A673 (cell line): ENCODE results near the gene BMP5. TPM values are rescaled to one million over a fixed set of nuclear protein-coding genes. Genes with fewer than 3 reads are reported as not detected.

Source experiments
- BruUV-seq: library from RNA; stranded (reverse); fragments of 400-500 nt; replicated peaks from 2 replicates; lab custom pipeline; 2021; lab: Mats Ljungman, UMichigan
- CTCF ChIA-PET: fragments of 300-600 bp; sonication (Branson Sonifier 250); formaldehyde crosslinking; loops from one replicate; lab custom pipeline; 2022; ENCODE audit warnings: antibody characterized with exemption; lab: Charles Lee
- POLR2A ChIA-PET: fragments of 300-600 bp; sonication (Branson Sonifier 250); formaldehyde crosslinking; loops from one replicate; lab custom pipeline; 2022; ENCODE audit warnings: antibody characterized with exemption; ENCODE audit not compliant: low non-redundant PET; lab: Charles Lee
- DNase-seq: peaks from one replicate; pipeline ENCODE4 v3.0.0-alpha.2; 2015; ENCODE audit warnings: low spot score
- H3K27ac ChIP-seq: fragments of 200-600 bp; sonication (generic); 2 replicates; pipeline ENCODE4 v1.5.1; 2016; ENCODE audit warnings: mixed run types, low read depth, mild to moderate bottlenecking, mixed read lengths, antibody characterized with exemption, low read length; ENCODE audit not compliant: poor library complexity, severe bottlenecking
- H3K27me3 ChIP-seq: fragments of 200-600 bp; sonication (generic); replicated peaks from 2 replicates; pipeline ENCODE4 v1.6.1; 2017; ENCODE audit warnings: mixed run types, low read depth, mild to moderate bottlenecking, mixed read lengths, antibody characterized with exemption, low read length; ENCODE audit not compliant: insufficient read depth, poor library complexity
- H3K36me3 ChIP-seq: fragments of 200-600 bp; sonication (generic); 2 replicates; pipeline ENCODE4 v1.6.1; 2016; ENCODE audit warnings: mixed run types, mild to moderate bottlenecking, mixed read lengths, antibody characterized with exemption, low read length; ENCODE audit not compliant: insufficient read depth, poor library complexity, severe bottlenecking
- H3K4me1 ChIP-seq: fragments of 200-600 bp; sonication (generic); 2 replicates; pipeline ENCODE4 v1.6.1; 2017; ENCODE audit warnings: mixed run types, mild to moderate bottlenecking, mixed read lengths, antibody characterized with exemption, low read length; ENCODE audit not compliant: insufficient read depth, poor library complexity, severe bottlenecking
- H3K4me3 ChIP-seq: fragments of 200-600 bp; sonication (generic); 2 replicates; pipeline ENCODE4 v1.5.1; 2016; ENCODE audit warnings: low read depth, mixed run types, mild to moderate bottlenecking, mixed read lengths, low read length; ENCODE audit not compliant: poor library complexity, severe bottlenecking
- H3K9me3 ChIP-seq: fragments of 200-600 bp; sonication (generic); 2 replicates; pipeline ENCODE4 v1.6.1; 2016; ENCODE audit warnings: mixed run types, low read depth, mild to moderate bottlenecking, mixed read lengths, antibody characterized with exemption, low read length; ENCODE audit not compliant: poor library complexity, severe bottlenecking
- CTCF ChIP-seq: fragments of 300-800, 200-600 bp; sonication (generic); conservative IDR thresholded peaks from 2 replicates; pipeline ENCODE4 v1.5.1; 2017; ENCODE audit warnings: low read depth, mild to moderate bottlenecking, antibody characterized with exemption, low read length, moderate library complexity, mixed read lengths
- EZH2 ChIP-seq: fragments of 200-600 bp; sonication (generic); IDR thresholded peaks from 2 replicates; pipeline ENCODE4 v1.6.1; 2017; ENCODE audit warnings: borderline replicate concordance, low read depth, mild to moderate bottlenecking, mixed read lengths, antibody characterized with exemption, low read length; ENCODE audit not compliant: poor library complexity, severe bottlenecking
- intact Hi-C: fragments of 100-400 bp; cut with micrococcal nuclease; formaldehyde crosslinking; loops from one replicate; pipeline ENCODE4 v1.10.0; 2022; ENCODE audit not compliant: unreplicated experiment
- total RNA-seq: library from RNA; stranded (reverse); gene quantifications from 2 replicates; pipeline ENCODE4 v1.2.3, GENCODE V29; 2021

BMP5 gene
- total RNA-seq, 1 experiment from 2014 or later = 0.49 TPM

GRCh38 chr6:55729665-55730064 lies 145.7 kb downstream of the BMP5 start:
- BruUV-seq = no TSS peak
- Histone ChIP-seq H3K36me3 (no peaks in the 10 kb centered on the region), H3K27me3 (no peaks in the 10 kb centered on the region), H3K4me1 (no peaks in the 10 kb centered on the region), H3K9me3 (no peaks in the 10 kb centered on the region), H3K4me3 (no peak overlapping the region), H3K27ac (no peak overlapping the region)
- POLR2A ChIA-PET = no interaction called here
- CTCF ChIA-PET = no interaction called here
- TF ChIP-seq CTCF (no peak), EZH2 (no peak)
- DNase-seq = no peak
- intact Hi-C loops = no loop called here

- intact Hi-C loops = no loop called here
- no peaks in the 10 kb centered on the region for H3K36me3 ChIP-seq
- POLR2A ChIA-PET = no interaction called here
- no peaks in the 10 kb centered on the region for H3K27me3 ChIP-seq
- TF ChIP-seq CTCF (no peak), EZH2 (no peak)
- no TSS peak for BruUV-seq
- no peaks in the 10 kb centered on the region for H3K9me3 ChIP-seq
- H3K4me1 ChIP-seq = no peaks in the 10 kb centered on the region
- CTCF ChIA-PET = no interaction called here
- H3K27ac ChIP-seq = no peak overlapping the region
- DNase-seq = no peak
- H3K4me3 ChIP-seq = no peak overlapping the region
Measured at GRCh38 chr6:55726144-55726543, 149.2 kb downstream of the BMP5 start.

GRCh38 chr6:55714831-55715230 lies 160.6 kb downstream of the BMP5 start:
- CTCF ChIA-PET = no interaction called here
- Histone ChIP-seq H3K27me3 (no peaks in the 10 kb centered on the region), H3K4me3 (no peak overlapping the region), H3K27ac (no peak overlapping the region), H3K9me3 (no peaks in the 10 kb centered on the region), H3K36me3 (no peaks in the 10 kb centered on the region), H3K4me1 (no peaks in the 10 kb centered on the region)
- TF ChIP-seq EZH2 (no peak), CTCF (no peak)
- no peak for DNase-seq
- POLR2A ChIA-PET = interaction anchor here (0.7 kb wide), 1 partner anchor 828 kb away, joined by 3 read pairs; no protein-coding TSS in a partner anchor
- intact Hi-C loops = no loop called here
- BruUV-seq = no TSS peak
